GM10248 (cell line): ENCODE measurements around the gene DAW1.
A peak's percentile ranks its signal among the peaks of the same experiment; 100 is the strongest.

Experiments used
- CTCF ChIA-PET: fragments of 300-600 bp; sonication (Branson Sonifier 250); formaldehyde crosslinking; extraction: SDS; loops from one replicate; lab custom pipeline; 2021; ENCODE audit warnings: antibody characterized with exemption; lab: Yijun Ruan, JAX
- POLR2A ChIA-PET: fragments of 350-650 bp; sonication (Branson Sonifier 250); formaldehyde crosslinking; extraction: SDS; loops from one replicate; lab custom pipeline; 2020; ENCODE audit warnings: antibody characterized with exemption; lab: Yijun Ruan, JAX
- DNase-seq: peaks from one replicate; pipeline ENCODE4 v3.0.0; 2012; ENCODE audit errors: extremely low spot score
- CTCF ChIP-seq: IDR thresholded peaks from 2 replicates; pipeline ENCODE4 v1.5.1; 2012; ENCODE audit warnings: mild to moderate bottlenecking, low read depth; ENCODE audit errors: extremely low read depth, missing control alignments, control extremely low read depth

Gene DAW1

GRCh38 chr2:227846831-227847230 is 24.6 kb upstream of the DAW1 start:
- ChIA-PET POLR2A (no interaction called here), CTCF (interaction anchor here (1.2 to 1.7 kb wide), 5 partner anchors 9 to 44 kb away, joined by 3 to 9 read pairs (median 4); no protein-coding TSS in a partner anchor)
- no peak for TF ChIP-seq CTCF
- no peak for DNase-seq

- ChIA-PET CTCF (interaction anchor here (1.4 kb wide), 1 partner anchor 11 kb away, joined by 3 read pairs; no protein-coding TSS in a partner anchor), POLR2A (no interaction called here)
- TF ChIP-seq CTCF: no peak
- no peak for DNase-seq
Observed at GRCh38 chr2:227848146-227848545, 23.3 kb upstream of the DAW1 start.

- POLR2A ChIA-PET: no interaction called here
- CTCF ChIA-PET: interaction anchor here (1.4 kb wide), 1 partner anchor 11 kb away, joined by 3 read pairs; no protein-coding TSS in a partner anchor
Observed at GRCh38 chr2:227848586-227848985, 22.8 kb upstream of the DAW1 start.

GRCh38 chr2:227849906-227850305 is 21.5 kb upstream of the DAW1 start:
- TF ChIP-seq CTCF: no peak
- no peak for DNase-seq
- ChIA-PET CTCF (no interaction called here), POLR2A (no interaction called here)

More at GRCh38 chr2:227848586-227848985, 22.8 kb upstream of the DAW1 start:
- DNase-seq: peak; percentile 55
- TF ChIP-seq CTCF: no peak

GRCh38 chr2:227853204-227853629 is 18.2 kb upstream of the DAW1 start:
- POLR2A ChIA-PET: no interaction called here
- CTCF ChIA-PET: interaction anchor here (0.9 to 3.8 kb wide), 7 partner anchors 8 to 195 kb away, joined by 3 to 28 read pairs (median 3); no protein-coding TSS in a partner anchor
- no peak for TF ChIP-seq CTCF
- no peak for DNase-seq

- TF ChIP-seq CTCF: no peak
- ChIA-PET CTCF (interaction anchor here (0.9 to 3.8 kb wide), 9 partner anchors 8 to 196 kb away, joined by 3 to 28 read pairs (median 3); no protein-coding TSS in a partner anchor), POLR2A (no interaction called here)
- no peak for DNase-seq
Observed at GRCh38 chr2:227853765-227854271, 17.6 kb upstream of the DAW1 start.
